Cardiac fibroblast (primary cell): ENCODE measurements around the gene HDHD2.

Experiments
- DNase-seq, 2 donors: peaks; one replicate each; pipeline versions ENCODE4 v3.0.0 to v3.0.0-alpha.2; 2010; ENCODE audit warnings: low read depth in 2 of 2
- H3K4me3 ChIP-seq, 2 donors: replicated peaks in 1 of 2; 1 replicate in 1 of 2; 2 replicates in 1 of 2; pipeline ENCODE4 v1.5.1; 2011; ENCODE audit warnings: low read depth in 2 of 2, low read length in 2 of 2, mild to moderate bottlenecking in 2 of 2, moderate library complexity in 1 of 2
- TF ChIP-seq, protein P1 (sequence below): IDR thresholded peaks from one replicate; pipeline ENCODE4 v1.5.1; 2011; ENCODE audit warnings: low read depth, mild to moderate bottlenecking, low read length, inconsistent platforms

Gene HDHD2

DNA sequence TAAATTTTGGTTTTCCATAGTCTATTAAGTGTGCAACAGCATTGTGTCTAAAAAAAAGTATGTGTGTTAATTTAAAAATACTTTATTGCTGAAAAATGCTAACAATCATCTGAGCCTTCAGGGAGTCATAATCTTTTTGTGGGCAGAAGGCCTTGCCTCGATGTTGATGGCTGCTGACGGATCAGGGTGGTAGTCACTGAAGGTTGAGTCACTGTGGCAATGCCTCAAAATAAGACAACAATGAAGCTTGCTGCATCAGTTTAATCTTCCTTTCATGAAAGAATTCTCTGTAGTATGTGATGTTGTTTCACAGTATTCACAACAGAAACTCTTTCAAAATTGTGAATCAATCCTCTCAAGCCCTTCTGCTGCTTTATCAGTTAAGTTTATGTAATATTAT is 31.3 kb downstream of the HDHD2 start:
- no peak overlapping the region for H3K4me3 ChIP-seq
- TF ChIP-seq, protein P1, sequence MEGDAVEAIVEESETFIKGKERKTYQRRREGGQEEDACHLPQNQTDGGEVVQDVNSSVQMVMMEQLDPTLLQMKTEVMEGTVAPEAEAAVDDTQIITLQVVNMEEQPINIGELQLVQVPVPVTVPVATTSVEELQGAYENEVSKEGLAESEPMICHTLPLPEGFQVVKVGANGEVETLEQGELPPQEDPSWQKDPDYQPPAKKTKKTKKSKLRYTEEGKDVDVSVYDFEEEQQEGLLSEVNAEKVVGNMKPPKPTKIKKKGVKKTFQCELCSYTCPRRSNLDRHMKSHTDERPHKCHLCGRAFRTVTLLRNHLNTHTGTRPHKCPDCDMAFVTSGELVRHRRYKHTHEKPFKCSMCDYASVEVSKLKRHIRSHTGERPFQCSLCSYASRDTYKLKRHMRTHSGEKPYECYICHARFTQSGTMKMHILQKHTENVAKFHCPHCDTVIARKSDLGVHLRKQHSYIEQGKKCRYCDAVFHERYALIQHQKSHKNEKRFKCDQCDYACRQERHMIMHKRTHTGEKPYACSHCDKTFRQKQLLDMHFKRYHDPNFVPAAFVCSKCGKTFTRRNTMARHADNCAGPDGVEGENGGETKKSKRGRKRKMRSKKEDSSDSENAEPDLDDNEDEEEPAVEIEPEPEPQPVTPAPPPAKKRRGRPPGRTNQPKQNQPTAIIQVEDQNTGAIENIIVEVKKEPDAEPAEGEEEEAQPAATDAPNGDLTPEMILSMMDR = no peak
- peak; percentile 11 to 52 for DNase-seq

DNA sequence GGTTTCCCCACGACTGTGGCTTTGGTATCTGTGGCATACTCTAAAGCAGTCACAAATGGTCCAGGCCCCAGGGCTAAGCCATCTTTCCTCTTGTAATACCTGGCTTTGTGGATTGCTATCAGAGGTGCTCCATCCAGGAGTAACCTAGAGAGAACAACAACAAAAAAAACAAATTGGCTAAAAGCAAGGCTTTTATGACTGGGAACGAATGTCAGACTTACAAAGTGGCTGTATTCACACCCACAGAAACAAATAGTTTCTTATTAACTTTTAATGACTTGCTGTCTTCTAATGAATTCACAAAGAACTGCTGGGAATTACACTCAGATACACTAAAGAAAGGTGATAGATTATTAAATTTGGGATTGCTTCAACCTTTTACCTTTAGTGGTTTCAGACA is 35.1 kb downstream of the HDHD2 start:
- TF ChIP-seq, protein P1 = no peak
- no peak overlapping the region for H3K4me3 ChIP-seq
- DNase-seq = no peak

DNA sequence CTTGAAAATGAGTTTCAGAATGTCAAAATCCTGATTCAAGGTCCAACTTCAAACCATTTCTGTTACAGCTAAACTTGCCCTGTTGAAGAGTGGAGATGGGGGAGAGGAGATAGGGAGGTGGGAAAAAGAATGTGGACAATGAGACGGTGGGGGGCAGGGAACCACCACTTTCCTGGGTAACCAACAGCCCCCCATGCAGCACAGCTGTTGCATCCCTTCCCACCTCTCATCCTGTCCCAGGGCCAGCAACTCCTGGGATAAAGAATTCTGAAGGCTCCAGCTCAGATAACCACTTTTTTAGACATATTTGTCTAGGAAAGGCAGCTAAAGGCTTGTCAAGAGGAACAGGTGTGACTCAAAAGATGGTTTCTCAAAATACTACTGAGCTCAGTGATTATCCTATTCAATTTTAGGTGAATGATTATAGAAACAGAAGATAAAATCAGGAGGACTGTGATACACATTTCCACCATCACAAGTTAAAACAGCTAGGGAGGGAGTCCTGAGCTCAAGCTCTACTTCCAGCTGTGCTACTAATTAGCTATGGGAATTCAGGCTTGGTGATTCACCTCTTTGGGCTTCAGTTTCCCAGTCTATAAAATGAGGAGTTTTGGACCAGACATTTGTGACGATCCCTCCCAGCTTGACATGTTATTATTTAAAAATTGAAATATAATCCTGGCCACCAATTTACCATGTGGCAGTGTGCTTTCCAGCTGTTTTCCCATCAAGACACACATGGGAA is 36.3 kb downstream of the HDHD2 start:
- DNase-seq = no peak
- TF ChIP-seq, protein P1 = no peak
- no peak overlapping the region for H3K4me3 ChIP-seq

DNA sequence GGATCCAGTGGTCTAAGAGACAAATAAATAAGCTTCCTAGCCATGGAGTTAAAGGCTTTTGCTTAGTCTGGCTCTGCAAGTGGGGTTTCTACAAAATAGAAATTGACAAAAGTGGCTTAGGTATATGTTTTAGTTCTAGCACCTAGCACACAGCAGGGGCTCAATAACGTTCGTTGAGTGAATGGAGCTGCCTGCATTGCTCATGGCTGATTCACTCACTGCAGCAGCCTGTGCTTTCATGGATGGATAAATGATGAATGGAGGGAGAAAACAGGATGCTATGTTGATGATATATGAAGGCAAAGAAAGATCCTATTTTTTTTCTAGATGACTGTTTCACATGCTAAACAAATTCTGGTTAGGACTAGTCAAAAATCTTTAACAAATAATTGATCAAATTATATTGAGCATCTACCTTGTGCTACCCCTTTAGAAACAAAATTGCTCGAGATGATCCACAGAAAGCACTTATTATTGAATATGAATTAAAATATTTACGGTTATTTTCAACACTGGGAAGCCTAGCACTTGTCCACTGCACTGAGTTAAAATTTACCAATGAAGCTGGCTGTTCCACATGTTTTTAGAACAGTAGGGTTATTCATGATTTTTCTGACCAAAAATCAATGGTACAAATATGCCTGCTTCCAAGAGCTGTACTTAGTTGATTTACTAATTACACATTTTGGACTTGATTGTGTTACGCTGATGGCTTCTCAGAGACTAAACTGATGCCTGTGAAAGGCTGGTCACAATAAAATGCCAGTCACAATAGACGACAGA is 39.6 kb downstream of the HDHD2 start:
- DNase-seq = no peak
- TF ChIP-seq, protein P1 = no peak
- H3K4me3 ChIP-seq = no peak overlapping the region

DNA sequence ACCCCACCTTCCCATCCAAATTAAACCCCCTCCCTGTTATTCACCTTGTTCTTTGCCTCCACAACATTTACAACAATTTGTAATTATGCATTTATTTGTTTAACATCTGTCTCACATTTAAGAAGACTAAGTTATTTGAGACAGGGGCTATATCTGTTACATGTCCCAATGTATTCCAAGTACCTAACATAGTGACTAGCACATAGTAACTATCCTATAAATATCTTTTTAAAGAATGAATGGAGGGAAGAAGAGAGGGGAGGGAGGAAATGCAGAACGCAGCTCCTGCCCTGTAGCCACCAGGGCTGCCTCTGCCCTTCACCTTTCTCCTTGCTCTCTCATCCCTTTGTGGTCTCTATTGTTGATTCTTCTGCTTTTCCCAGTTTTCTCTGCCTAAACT is 40.6 kb downstream of the HDHD2 start:
- no peak overlapping the region for H3K4me3 ChIP-seq
- no peak for DNase-seq
- TF ChIP-seq, protein P1 = no peak

DNA sequence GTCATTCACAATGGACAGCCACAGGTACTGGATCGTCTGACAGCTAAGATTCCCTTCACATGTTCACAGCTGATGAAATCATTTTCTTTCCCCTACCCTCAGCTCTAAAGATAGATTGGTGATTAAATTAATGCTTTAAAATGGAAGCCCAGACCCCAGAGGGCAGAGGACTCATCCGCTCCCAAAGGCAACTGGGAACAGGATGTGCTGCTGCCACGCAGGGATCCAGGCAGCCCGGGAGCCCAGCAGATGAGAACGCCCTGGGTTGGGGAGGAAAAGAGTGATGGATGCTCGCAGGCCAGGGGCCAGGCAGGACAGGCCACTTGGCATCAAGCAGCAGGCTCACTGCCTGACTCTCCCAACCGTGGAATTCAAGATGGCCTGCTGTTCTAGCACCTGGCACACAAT is 41.3 kb downstream of the HDHD2 start:
- TF ChIP-seq, protein P1 = no peak
- H3K4me3 ChIP-seq = no peak overlapping the region
- no peak for DNase-seq
